Stimulated activated CD4-positive, alpha-beta T cell treated with anti-CD3 and anti-CD28 coated beads, Interleukin-15, amount 100 ng/mL, for 24 hours (primary cell): Measurements from ENCODE around the gene RAD51B.
A peak's percentile ranks its signal among the peaks of the same experiment; 100 is the strongest.

ENCODE experiments used
- DNase-seq: peaks from one replicate; pipeline ENCODE4 v3.0.0-alpha.2; 2020

Gene RAD51B

DNA sequence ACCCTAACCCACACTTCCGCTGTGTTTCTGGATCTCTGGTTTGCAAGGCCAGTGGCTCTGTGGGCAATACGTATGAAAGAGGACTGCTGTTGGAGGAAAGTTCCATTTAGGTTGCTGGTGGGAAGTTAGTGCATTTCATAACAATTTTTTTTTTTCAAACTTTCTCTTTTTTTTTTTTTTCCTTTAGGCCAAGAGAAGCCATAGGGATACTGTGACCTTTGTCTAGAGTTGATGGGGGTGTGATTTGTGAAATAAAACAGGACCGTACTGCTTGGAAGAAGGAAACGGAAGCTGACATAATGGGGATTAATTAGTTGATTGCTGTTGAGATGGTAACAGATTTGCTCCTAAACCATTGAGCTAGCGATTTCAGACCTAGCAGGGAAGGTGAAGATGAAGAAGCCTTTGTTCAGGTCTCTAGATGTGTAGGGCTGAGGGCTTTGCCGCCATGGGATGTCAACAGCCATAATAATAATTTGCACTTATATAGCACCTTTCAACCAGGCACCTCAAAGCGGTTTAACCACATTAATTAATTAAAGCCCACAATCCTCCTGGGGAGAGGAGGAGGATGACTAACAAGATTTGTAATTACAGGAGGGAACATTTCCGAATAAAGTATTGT, 658.0 kb downstream of the RAD51B start:
- no peak for DNase-seq

DNA sequence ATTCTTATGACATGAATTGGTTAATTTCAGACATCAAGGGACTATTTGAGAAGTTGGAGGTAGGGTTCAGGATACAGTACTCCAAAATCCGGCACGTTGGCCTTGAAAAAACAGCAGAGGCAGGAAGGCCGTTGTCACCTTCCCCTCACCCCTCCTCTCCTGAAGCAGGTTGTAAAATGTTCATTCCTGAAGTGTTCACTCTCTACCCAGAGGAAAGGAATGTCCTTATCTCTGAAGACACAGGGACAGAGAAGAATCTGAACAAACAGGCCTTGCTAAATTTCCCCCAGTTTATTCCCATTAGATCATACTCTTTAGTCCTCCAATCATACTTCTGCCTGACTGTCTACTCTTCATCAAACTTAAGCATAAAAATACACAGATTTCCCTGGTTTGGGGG, 659.7 kb downstream of the RAD51B start:
- DNase-seq, result no peak

DNA sequence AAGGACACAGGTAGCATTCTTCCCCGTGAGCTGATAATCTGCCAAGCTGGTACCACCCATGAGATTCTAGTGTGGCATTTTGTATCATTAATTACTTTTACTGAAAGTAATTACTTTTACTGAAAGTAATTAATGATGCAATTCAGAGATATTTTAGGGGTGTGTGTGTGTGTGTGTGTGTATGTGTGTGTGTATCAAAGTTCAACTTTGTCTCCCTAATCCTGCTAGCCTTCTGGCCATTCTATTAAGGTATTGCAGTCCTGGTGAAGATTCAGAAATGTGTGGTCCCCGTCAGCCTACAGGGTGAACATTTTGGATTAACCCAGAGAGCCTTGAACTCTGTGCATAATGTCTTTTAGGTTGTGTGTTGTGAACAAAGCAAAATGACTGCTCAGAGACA, 662.4 kb downstream of the RAD51B start:
- DNase-seq, result no peak

- DNase-seq, result no peak
These were observed 663.3 kb downstream of the RAD51B start for GRCh38 chr14:68482772-68483395.

DNA sequence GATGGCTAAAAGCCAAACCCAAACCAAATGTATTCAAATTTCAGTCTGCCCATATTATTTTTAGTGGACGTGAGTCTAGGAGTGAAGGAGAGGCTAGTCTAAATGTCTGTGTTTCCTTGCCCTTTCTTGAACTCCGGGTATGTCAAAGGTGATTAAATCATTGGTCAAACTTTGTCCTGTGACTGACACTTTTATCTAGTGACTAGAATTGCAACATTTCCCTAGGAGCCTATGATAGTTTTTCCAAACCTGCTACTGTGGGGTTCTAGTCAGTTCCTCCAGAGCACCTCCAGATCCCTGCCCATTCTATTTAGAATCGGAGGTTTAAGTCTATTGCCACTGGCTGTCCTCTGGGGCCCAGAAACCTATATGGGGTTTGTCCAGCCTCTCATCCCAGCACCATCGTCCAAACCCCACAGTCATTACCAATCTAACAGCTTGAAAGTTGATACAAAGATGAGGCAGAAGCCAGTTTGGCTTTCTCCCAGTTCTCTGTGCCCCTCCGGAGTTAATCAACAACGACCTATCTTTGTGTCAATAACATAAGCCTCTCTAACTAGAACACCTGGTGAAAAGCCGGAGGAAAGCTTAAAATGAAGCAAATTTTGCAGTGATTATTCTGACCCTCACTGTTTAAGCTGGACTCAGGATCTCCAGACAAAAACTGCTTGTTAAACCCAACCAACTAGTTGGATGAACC, 666.6 kb downstream of the RAD51B start:
- no peak for DNase-seq

DNA sequence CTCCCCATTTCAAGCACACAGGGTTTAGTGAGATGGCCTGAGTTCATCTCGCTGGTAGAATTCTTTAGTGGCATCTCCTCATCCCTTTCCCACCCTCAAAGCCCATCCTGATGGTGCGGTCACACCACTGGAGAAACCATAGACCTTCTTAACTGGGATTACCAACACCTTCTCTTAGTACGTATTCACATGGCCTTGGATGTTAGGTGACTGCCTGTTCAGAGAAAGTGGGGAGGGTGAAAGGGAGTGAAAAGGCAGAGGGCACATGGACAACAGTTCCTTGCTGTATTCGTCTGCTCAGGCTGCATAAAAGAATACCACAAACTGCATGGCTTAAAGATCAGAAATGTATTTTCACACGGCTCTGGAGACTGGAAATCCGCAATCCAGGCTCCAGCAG, 667.2 kb downstream of the RAD51B start:
- no peak for DNase-seq

DNA sequence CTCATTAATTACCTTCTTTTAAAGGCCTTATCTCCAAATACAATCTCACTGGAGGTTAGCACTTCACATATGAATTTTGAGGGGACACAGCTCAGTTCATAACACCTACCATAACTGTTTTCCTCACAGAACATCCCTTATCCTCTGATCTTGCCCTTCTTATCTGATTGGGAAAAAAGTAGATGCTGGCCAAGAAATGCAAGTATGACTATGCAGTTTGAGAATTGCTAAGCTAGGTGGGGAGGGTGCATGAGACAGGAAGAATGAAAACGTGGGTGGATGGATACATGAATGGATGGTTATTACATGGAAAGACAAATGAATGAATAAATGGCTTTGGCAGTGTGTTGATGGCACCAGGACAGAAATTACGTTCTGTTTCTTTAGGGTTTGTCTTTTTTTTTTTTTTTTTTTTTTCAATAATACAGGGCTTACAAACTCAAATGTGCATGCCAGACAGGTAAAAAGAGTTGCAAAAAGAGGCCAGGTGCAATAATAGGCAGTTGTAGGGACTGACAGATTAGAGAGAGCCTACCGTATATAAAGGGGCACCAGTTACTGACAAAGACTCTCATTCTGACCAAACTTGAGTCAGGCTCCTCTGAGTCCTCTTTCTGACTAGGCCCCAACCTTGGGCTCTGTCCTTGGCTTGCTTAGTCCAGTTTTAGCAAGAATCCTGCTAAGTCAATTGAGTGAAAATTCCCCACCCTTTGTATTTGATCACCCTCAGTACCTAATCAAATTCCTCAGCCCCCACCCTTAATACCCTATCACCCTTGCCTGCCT, 668.4 kb downstream of the RAD51B start:
- no peak for DNase-seq

DNA sequence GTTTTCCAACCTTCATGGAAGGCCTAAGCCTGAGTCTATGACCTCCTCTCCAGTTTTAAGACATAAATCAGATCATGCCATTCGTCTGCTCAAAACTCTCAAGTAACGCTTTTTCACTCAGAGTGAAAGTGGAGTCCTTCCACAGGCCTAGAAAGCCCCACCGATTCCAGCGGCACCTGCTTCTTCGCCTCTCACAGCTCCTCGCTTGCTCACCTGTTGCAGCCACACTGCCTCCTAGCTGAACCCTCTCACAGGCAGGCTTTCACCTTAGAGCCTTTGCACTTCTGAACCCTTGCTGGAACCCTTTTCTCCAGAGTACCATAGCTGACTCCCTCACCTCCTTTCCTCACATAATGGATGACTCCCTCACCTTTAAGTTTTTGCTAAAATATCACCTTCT, 672.2 kb downstream of the RAD51B start:
- DNase-seq, result no peak

GRCh38 chr14:68492381-68493151, 673.0 kb downstream of the RAD51B start:
- no peak for DNase-seq

DNA sequence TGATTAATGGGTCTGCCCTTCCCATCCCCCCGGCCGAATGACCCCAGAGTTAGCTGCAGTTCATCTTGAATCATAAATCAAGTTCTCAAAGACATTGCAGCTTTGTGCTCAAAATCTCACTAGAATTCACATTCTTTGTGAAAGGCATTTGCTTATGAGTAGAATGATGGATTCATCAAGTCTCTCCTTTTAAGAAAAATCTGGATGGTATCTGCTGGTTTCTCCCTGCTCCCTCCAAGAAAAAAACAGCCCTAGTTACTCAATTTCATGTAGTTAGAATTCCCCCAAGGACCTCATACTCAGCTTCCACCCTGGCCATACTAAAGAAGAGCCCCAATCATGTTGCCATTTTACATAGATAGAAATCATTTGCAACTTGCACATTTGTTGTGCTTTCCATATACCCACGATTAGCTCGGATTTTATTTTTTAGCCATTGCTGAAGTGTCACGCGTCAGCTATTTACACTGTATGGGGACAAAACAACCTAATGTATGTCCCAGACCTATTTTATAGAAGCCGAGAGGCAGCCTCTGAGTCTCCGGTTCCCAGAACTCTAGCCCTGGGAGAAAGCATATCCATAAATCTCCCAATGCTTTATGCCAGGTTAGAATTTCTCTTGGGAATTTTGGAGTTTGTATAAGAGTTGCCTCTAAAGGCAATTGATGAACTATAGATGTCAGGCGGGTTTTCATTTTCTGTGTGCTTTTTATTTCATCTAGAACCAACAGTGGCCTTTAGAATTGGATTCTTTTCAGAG, 673.8 kb downstream of the RAD51B start:
- DNase-seq, result no peak

DNA sequence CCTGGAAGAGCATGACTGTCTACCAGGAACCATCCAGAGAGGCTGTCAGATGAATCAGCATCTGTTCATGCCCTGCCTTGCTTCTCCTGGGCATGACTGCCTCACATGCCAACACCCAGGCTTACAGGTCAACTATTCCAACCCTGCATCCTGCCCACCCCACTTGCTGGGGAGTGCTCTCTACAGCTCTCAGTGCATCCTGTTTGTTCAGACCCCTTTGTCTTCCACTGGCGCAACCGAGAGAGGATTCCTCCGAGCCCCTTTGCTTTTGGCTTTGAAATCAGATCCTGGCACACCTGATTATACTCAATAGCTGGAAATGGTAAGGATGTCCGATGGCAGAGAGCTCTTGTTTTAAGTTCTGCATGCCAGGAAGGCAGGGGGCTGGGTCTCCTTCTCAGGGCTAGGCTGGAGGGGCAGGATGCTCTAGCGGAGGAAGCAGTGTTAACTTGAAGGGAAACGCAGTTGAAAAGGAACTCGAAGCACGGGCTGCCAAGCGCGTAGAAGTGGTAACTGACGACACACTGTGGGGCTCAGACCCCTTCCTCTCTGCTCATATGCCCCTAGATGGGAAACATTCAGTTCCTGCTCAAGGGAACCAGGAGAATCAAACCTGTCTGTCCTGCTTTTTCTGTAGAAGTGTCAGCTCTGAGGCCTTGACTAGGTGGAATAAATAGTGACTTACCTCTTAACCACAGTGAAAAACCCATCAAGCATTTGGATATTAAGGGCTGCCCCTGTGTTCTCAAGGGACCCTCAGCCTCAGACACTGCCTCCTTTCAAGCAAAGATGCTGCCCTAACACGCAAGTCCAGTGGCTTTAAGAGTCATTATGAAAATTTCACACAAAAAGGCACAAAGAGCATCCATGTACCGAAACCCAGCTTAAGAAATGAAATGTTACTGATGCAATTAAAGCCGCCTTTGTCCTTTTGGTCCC, 675.8 kb downstream of the RAD51B start:
- DNase-seq, result no peak

GRCh38 chr14:68497011-68497410, 677.4 kb downstream of the RAD51B start:
- no peak for DNase-seq

DNA sequence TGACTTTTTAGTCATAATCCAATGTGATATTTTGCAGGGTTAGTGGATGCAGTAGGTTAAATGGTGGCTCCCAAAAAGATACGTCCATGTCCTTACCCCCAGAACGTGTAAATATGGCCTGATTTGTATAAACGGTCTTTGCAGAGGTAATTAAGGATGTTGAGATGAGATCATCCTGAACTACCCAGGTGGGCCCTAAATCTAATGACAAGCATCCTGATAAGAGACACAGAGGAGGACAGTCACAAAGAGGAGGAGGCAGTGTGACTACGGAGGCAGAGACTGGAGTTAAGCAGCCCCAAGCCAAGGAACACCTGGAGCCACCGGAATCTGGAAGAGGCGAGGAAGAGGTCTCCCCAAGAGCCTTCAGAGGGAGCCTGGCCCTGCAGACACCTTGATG, 679.9 kb downstream of the RAD51B start:
- DNase-seq, result no peak

DNA sequence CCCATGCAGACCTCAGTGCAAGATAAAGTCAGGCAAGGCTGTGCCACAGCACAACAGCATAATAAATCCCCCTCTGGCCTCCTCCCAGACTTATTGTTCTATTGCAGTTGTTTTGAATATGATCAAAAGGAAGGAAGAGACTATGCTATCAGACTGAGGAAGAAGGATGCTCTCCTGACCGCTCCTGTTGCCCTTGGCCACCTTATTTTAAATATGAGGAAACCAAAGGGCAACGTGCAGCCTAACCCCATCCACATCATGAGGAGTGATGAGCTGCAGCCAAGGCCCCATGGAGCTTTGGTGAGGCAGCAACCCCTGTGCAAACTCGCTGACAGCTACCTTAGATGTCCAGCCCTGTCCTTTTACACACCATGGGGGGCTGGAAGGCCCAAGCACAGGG, 681.6 kb downstream of the RAD51B start:
- no peak for DNase-seq

DNA sequence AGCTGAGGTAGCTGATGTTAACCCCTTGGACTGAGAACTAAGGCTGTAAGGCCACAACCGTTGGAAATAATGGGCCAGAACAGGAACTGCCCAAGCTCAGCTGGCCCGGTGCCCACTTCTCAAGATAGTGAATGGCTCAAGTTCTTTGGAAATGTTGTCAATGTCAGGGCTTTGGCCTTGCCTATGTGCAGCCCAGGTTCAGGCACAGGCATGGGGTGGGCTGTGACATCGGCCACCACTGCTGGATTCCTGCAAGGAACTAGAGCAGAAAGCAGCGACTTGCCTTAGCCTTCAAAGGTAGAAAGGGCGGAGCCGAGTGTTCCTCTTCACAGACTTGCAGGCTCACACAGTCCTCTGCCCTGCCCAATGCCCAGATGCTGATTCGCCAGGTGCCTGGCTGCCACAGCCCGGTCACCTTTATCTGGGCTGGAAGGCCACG, 682.1 kb downstream of the RAD51B start:
- DNase-seq, result no peak

- no peak for DNase-seq
These were observed 682.7 kb downstream of the RAD51B start for GRCh38 chr14:68502230-68502629.

DNA sequence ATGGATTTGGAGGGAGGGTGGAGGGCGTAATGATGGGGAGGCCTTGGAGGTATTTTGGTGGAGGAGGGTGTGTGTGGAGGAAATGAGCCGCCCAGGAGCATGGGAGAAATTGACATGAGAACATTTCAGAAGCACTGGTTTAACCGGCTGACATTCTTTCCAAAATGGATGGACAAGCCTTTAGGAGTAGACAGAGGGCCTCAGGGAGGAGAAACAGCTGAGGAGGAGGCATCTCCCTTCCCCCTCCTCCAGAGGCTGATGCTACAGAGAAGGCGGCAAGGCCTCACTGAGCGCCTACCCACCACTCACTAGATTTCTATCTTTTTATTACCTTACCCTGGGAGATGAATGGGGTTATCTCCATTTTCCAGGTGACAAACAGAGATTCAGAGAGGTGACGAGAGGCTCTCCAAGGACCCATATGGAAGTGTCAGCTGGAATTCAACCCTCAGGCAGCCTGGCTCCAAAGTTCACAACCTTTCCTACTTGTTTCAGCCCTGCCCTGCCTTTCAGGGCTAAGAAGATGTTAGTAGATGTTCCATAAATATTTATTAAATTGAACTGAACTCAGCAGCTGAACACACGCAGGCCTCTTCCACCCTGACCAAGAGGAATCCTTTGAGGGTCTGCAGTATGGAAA, 683.7 kb downstream of the RAD51B start:
- no peak for DNase-seq

GRCh38 chr14:68504861-68505260, 685.3 kb downstream of the RAD51B start:
- no peak for DNase-seq

DNA sequence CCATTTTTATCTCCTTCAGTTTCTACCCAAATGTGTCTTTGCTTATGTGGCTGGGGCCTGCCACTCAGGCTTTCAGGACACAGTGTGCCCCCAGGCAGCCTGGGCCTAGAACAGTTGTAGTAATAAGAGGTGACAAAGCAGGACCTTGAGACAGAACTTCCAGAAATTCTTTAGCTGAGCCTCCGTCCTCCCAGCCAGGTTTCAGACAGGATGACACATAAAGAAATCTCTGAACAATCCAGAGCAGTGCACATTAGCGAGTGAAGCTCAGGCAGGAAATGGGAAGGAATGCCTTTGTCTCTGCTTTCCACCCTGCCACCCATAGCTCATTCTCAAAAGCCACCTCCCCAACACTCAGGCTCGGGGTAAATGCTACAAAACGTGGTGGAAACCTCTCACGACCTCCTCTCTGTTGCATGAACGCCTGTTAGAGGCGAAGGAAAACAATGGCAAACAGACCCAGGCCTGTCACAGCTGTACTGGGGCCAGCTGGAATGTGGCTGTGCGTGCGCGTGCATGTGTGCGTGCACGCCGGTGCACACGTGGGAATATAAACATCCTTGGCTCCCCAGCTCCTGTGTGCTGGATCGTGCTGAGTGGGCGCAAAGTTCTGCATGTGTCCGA, 686.6 kb downstream of the RAD51B start:
- DNase-seq, result peak; percentile 12
